Nucleus accumbens (tissue), 56 donors: ENCODE measurements around the gene SEC31B.

ENCODE experiments used
- DNase-seq, 56 donors: peaks; one replicate each; lab custom pipeline; 2025; lab: John Stamatoyannopoulos, UW

SEC31B gene

GRCh38 chr10:100468322-100468721 lies 51.3 kb downstream of the SEC31B start:
- no peak for DNase-seq

DNA sequence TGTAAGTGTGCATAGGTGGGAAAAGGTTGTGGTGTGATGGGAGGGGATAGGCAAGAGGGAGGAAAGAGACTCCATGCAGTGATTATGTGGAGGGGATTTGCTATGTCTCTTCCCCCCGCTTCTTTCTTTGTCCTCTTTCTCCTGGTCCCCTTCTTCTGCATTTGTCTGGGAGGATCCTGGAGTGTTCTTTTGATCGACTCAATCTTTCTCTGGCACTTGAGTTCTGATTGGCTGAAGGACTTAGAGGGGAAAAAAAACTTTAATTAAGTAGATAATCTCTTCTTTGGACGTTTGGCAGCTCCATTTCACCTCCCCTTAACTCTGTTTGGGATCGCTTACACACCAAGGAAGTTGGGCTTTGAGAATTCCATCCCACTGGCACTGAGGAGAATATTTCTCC lies 57.0 kb downstream of the SEC31B start, which contains the start of gene WNT8B:
Gene WNT8B (plus strand): TSS at position 301 of the 400 bp plus-strand sequence. CDS start 160 bp downstream, outside the sequence.
- no peak for DNase-seq

DNA sequence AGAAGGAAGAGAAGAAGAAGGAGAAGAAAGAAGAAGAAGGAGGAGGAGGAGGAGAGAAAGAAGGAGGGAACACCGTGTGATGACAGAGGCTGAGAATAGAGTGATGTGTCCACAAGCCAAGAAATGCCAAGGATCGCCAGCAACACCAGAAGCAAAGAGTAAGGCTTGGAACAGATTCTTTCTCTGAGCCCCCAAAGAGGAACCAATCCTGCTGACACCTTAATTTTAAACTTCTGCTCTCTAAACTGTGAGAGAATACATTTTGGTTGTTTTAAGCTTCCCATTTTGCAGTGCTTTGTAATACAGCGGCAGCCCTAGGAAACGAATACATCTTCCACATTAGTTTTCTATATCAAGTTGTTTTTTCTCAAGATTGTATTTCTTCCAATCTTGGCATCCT lies 70.7 kb downstream of the SEC31B start:
- DNase-seq: no peak

- DNase-seq: no peak
Measured at GRCh38 chr10:100447663-100448062, 72.0 kb downstream of the SEC31B start.

DNA sequence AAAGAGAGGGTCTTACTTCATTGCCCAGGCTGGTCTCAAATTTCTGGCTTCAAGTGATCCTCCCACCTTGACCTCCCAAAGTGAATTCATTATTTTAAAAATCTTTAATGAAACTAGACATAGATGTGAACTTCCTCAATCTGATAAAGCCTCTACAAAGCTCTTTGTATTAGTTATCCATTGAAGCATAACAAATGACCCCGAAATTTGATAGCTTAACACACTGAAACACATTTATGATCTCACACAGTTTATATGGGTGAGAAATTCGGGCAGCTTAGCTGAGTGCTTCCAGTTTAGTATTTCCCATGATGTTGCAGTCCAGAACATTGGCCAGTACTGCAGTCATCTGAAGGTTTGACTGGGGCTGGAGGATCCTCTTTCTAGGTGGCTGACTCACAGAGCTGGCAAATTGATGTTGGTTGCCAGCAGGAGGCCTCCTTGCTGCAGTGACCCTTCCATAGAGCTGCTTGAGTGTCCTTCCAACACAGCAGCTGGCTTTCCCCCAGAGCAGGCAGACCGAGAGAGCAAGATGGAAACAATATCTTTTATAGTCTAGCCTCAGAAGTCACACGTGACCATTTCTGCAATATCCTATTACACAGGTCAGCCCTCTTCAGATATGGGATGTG lies 73.4 kb downstream of the SEC31B start:
- DNase-seq: no peak

DNA sequence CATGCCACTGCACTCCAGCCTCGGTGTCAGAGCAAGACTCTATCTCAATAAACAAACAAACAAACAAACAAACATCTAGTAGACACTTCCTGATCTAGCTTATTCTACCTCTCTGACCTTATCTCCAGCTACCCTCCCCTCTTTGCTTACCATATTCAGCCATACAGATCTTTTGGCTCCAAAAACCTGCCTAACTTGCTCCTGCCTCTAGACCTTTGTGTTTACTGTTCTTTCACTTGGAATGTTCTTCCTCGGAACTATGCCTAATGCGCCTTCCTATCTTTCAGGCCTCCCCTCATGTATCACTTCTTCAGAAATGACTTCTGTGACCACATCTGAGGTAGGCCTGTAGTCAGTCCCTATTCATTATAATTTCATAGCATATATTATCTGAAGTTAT lies 77.1 kb downstream of the SEC31B start:
- DNase-seq: no peak

- DNase-seq: no peak
Measured at GRCh38 chr10:100438674-100439315, 80.9 kb downstream of the SEC31B start.
